Renal pelvis (tissue), 4 donors: ENCODE results near the gene PRG2. TPM values are rescaled to one million over a fixed set of nuclear protein-coding genes. Genes with fewer than 3 reads are reported as not detected.

ENCODE experiments used
- DNase-seq: peaks from one replicate; pipeline ENCODE4 v3.0.0-alpha.2; 2013
- polyA plus RNA-seq, 3 donors: library from polyadenylated mRNA; unstranded; fragments of 120-200 nt; gene quantifications; one replicate each; pipeline ENCODE4 v1.2.1, GENCODE V29; 2013; ENCODE audit not compliant: insufficient read length in 3 of 3

Gene PRG2
- polyA plus RNA-seq, 3 donors = 0.59 to 1.5 (median 0.88) TPM

DNA sequence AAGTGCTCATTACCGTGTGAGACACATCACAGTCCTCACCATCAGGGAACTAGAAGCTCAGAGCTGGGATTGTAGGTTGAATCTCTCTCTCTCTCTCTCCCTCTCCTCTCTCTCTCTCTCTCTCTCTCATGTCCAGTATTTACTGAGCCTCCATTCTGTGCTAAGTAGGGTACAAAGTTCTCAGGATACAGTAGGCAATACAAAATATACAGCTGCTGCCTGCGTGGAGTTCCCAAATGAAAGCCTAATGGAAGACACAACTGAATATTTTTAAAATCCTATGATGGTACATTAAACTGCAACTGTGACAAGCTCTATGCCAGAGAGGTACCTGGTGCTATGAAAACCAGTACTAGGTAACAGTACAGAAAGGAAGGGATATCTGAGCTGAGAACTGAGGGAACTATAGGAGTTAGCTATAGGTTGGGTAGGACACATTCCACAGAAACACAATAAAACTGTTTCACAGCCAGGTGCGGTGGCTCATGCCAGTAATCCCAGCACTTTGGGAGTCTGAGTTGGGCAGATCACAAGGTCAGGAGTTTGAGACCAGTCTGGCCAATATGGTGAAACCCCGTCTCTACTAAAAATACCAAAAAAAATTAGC lies 9.6 kb upstream of the PRG2 start:
- no peak for DNase-seq

DNA sequence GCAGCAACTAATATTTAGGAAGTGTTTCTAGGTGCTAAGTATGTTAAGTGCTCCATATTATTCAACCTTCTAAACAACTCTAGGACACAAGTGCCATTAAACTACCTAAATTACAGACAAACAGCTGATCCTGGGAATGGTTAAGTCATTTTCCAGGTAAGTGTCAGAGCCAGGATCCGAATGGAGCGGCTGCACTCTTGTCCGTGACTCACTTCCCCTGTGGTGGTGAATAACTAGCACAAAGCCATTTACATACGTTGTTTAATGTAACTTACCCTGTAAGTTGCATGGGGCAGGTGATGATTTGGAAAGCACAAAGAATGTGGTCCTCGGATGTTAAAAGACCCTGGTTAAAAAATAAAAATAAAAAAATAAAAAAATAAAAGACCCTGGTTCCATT lies 8.8 kb upstream of the PRG2 start:
- DNase-seq = no peak

DNA sequence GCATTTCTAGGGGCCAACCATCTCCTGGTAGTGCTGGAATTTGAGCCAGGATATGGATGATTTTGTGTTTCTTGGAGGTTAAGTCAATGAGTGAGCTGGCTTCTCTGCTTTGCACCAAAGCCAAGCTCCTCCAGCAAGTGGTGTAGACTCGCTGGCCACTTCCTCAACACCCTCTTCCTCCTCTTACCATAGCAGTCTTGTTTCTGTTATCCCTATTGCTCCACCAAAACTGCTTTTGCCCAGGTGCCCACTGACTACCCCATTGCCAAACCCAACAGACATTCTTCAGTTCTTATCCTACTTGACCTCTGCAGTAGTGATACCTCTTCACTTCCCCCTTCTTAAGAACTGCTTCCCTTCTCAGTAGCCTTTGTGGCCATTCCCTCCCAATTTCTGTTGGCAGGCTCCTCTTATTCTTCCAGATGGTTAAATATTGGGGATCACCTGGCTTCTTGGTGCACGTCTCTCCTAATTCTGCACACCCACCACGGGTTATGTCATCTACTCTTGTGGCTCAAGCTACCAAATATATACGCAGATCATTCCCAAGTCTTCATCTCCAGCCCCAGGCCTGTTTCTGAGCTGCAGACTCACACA lies 7.0 kb upstream of the PRG2 start:
- DNase-seq = no peak

DNA sequence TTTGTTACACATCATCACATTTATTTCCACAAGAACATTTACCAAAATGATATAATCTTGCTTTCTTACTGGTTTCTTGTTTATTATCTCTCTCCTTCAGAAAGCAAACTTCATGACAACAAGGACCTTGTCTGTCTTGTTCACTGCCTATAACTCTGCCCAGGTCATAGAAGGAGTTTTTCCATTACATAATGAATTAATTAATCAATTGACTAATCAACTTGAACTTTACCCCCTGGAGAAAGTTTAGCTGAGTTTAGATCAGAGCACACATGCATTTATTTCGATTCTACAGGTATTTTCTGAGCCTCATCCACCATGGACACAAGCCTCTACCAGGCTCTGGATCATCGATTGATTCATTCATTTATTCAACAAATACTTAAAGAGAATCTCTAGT lies 6.3 kb upstream of the PRG2 start:
- DNase-seq = no peak

DNA sequence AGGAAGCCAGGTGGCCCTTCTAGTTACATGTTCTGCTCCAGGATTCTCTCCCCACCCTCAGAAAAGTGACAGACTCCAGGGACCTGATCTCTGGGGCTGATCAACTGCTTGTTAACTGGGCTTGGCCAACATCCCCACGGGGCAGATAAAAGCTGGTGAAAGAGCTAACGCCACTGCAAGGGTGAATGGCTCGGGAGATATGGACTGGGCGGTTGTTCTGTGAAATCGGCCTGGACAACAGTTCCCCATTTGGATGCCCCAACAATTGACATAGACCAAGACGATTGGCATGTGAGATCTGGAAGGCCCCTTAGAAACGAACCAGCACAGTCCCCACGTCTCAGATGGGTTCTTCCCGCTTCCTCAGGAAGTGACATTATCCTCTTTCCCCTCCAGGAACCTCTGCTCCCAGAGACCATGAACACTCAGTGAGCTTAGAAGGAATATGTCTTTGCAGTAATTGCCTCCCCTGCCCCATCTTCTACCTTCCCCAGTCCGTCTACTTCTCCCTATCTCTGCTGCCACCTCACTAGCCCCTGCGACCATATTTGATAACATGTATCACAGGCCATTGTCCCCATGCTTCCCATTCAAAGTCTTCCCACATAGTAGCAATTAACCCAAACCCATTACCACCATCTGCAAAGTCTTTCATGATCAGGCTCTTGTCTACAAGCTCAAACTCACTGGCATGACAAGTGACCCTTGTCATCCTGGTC lies 5.6 kb upstream of the PRG2 start:
- DNase-seq = no peak

DNA sequence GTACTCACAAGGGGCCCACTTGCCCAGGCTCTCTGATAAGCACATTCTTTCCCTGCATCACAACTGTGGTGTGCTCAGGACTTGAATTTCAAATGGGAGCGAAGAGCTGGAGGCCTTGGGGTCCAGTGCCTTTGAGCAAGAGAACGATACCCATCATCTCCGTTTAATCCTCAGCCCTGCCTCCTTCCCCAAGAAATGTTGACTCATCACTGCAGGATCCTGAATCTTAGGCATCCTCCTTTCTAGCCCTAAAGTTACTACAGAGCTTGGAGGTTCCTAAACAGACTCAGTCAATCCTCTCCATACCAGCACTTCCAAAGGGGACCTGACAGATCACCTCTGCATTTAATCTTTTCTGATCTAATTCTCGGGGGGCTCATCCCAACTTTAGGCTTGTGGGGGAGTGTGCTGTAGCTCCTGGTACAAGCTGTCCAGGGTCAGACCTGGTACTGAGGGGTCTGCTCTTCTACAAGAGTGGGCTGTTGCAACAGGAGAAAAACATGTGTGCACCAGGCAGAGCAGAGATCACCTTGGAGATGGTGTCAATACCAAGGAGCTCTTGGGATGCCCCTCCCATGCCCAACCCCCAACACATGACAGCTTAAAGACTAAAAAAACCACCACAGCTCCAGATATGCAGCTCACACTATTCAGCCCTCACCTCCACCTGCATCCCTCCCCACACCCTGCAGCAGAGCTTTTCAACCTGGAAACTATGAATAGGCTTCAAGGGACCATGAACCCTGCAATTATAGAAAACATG lies 3.9 kb upstream of the PRG2 start:
- DNase-seq = no peak

DNA sequence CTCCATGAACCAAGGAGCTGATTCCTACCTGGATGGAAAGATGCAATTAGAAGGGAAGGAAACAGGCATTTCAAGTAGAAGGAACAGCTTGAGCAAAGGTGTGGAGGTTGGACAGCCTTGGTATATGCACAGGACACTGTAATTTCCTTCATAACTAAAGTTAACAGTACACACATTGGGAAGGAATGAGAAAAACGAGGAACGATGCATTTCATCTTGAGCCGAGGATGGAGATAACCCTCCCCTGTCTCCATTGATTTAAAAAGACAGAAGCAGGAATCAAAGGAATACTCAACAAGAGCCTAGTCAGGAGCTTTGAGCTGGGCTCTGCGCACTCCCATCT lies 2.3 kb upstream of the PRG2 start:
- DNase-seq = no peak

DNA sequence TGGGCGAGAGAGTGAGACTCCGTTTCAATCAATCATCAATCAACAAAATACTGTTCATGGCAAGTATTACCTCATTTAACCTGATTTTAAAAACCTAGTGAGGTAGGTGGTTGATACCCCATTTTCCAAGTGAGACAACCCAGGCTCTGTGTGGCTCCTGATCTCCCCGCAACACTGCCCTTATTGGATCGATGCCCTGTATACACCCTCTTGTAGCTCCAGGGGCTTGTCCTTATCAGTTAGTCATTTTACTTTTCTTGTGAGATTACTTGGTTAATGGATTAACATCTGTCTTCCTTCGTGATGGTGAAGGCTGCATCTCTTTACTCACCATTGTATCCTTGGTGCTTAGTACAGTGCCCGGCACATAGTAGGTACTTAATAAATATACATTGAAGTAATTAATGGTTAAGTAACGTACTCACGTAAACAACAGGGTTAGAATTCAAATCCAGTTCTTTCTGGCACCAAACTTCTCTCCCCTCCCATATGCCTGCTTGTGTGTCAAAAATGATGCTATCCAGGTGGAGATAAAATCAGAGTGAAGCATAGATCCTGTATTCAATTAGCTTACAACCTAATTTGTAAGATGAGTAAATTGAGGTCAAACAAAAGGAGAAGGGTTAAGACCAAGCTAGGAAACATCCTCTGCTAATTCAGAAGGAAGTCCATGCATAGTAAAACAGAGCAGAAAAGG lies 1.8 kb upstream of the PRG2 start:
- no peak for DNase-seq

DNA sequence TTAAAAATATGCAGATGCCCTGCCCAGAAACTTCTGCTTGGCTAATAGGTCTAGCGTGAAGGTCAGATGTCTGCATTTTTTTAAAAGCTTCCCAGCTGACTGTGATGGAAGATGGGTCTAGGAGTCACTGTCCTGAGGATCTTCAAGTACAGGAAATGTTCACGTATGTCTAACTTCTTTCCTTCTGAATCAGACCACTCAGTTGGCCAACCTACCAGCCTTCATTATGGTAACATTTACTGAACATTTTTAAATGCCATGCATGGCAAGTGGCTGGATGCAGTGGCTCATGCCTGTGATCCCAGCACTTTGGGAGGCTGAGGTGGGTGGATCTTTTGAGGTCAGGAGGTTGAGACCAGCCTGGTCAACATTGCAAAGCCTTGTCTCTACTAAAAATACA lies 1.1 kb upstream of the PRG2 start:
- no peak for DNase-seq

DNA sequence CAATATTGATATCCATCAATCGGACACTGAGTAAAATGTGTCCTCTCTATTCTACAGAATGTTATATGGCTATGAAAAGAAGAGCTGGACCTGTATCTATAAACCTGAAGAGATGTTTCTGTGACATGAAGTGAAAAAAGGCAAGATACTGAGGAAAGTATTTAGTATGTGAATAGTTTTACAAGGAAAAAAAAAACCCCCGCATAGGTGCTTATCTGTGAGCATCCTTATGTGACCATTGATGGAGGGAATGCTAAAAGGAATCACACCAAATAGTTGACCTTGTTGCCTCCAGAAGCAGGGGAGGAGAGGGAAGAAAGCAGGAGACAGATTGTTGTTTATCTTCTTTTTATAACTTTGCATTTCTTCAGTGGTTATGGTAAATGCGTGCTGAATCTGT lies 661 bp upstream of the PRG2 start:
- DNase-seq = no peak

DNA sequence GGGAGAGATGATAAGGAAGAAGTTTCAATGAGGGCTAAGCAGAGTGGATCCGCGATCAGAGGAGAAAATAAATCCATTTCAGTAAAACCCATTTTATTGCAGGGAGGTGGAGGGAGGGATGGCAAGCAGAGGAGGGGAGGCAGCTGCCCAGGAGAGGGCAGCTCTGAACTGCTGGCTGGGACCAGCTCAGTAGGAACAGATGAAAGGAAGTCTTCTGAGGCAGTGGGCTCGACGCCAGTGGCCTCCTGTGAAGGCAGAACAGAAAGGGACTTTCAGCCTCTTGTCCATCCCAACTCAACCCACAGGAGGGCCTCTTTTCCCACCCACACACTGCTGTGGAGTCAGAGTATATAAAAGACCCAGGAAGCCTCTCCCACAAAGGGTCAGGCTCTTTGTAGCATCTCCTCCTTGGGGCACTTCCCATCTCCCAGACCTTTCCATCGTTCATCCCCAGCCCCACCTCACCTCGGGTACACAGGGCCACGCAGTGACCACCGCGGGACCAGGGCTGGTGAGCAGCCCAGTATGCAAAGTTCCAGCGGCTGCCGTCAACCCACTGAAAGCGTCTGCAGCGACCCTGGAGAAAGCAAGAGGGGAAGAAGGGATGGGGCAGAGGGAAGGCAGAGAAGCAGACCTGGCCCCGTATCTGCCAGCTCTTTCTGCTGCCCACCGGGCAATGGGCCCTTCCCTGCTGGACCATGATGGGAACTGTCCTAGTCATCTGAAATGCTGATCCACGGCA lies 3.0 kb downstream of the PRG2 start:
- DNase-seq = no peak

DNA sequence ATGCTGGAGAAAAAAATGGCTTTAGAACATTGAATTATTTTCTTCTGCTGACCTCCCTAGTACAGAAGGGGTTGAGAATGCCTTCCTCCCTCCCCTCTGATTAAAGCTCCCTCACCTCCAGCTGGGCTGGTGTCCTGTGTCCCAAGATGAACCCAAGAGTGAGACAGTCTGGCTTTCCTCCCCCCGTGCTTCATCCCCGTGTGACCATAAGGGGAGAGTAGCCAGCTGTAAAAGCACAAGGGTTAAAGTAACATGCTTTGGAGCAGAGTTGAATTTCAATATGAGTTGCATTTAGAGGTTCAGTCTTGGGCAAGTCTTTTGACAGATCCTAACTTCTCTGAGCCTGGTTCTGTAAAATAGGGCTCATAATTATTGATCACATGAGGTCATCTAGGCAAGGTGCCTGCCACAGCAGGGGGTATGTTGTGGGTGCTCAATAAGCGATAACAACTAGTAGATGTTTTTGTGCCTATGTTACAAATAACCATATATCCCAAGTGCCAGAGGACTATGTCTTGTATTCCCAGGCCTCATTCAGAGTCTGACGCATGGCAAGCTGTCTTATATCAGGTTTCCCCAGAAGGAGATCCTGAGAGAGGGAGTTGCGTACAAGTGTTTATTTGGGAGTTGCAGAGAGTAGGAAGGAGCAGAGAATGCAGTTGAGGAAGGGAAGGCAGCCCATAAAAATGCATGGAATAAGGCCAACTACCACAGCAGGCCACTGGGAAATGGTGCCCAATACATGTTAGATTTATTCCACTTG lies 4.1 kb downstream of the PRG2 start:
- peak; percentile 51 for DNase-seq

DNA sequence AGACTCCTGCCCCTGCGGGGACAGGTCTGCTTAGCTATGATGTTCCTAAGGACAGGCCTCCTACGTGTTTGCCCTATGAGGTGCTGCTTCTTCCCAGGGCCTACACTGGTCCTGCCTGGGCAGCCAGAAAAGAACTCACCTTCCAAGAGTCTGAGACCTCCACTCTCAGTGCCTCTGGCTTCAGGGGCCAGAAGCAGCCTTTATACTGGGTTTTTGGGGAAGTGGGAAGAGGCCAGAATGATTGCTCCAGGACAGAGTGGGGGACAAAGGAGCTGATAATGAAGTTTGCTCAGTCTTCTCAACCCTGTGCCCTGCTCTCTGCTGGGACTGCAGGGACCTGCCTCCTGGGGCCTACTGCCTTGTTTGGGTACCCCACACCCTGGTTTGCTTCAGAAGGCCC lies 9.5 kb downstream of the PRG2 start, which contains the start of gene PRG3:
Gene PRG3 (minus strand): TSS at position 176 of the 400 bp plus-strand sequence. CDS start 442 bp downstream, outside the sequence.
- no peak for DNase-seq

DNA sequence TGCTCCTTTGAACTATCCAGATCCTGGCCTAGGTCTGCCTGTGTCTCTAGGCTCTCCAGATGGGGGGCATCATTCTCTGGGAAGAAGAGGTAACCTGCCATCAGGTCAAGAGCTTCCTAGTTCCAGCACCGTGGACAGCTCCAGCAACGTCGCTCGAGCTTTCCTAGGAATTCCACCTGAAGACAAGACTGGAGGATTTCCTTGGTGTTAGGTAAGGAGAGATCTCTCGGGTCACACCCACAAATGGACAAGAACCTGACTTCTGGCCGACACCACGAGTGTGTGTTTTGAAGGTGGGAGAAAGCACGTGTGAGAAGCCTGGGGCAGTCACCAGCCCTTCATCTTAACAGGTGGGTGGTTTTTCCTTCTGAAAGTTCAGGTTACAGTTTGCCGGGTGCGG lies 10.7 kb downstream of the PRG2 start:
- DNase-seq = peak; percentile 52

DNA sequence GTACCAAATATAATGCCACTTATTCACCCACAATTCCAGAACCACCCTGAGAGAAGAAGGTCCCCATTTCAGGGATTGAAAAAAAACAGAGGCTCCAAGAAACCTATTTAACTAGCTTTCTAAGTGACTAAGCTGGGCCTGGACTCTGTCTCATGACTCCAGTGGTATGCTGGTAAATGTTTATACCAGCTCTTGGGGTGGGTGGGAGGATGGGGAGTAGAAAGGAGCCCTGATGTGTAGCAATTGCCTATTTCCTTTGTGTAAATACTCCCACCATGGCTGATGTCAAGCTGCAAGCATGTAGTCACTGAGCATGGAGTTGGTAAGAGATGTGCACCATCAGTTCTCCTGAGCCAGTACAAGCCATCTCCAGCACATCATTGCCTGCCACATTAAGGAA lies 12.3 kb downstream of the PRG2 start:
- no peak for DNase-seq

DNA sequence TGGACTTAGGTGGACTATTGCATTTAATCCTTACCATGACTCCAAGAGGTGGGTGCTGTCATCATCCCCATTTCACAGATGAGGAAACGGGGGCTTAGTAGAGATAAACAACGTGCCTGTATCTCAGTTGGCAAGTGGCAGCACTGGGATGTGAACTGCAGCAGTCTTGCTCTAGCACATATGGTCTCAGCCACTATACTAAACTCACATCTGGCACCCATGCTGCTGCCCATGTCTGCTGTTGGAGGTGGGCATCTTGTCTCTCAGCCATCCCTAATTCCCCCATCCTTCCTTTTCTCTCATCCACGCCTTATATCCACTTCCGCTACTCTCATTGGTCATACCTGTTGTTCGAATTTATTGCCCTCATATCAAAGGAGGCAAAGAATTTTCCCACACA lies 13.3 kb downstream of the PRG2 start:
- DNase-seq = no peak

DNA sequence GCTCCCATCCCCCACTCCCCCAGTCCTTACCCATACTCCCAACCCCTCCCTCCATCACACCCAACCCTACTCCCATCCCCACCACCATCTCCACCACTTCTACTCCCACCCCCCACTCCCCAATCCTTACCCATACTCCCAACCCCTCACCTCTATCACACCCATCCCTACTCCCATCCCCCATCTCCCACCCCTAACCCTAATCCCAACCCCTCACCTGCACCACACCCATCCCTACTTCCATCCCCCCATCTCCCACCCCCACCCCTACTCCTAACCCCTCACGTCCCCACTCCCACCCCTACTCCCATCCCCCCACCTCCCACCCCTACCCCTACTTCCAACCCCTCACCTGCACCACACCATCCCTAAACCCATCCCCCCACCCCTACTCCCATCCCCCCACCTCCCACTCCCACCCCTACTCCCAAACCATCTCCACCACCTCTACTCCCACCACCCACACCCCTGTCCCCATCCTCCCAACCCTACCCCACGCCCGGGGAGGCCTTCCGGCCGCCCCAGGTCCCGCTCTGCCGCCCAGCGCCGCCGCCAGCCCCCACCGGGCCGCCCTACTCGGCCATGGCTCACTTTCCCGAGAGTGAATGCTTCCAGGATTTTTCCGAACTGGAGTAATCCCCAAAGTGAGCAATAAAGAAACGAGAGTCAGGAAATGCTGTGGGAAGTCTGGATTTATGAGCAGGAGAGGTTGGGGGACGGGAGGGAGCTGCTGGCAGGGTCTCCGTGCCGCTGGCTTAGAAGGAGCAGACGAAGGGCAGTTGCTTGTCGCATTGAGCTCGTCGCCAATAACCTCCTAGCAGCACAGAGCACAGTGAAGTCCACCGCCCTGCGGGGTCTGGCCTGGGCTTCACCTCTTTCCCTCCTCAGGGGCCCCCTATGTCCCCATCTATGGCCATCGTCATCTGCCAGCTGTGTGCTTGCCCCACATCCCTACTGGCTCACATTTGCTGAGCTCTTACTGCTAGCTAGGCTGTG lies 14.1 kb downstream of the PRG2 start:
- no peak for DNase-seq

DNA sequence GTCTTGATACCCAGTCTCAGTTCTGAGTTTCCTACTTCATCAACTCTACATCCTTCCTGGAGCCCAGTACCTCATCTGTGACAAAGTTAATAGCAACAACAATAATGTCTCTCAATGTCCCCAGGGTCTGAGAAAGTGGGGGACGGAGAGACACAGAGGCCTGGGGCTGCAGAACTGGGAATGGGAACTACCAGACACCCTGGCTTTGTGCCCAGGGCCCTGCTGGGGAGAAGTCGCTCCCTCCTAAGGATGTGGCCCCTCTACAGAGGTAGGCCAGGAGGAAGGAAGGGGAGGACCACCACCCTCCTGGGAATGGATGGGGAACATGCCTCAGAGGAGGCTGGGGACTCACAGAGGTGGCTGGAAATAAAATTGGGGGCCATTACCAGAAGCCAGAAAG lies 15.0 kb downstream of the PRG2 start:
- DNase-seq = no peak

DNA sequence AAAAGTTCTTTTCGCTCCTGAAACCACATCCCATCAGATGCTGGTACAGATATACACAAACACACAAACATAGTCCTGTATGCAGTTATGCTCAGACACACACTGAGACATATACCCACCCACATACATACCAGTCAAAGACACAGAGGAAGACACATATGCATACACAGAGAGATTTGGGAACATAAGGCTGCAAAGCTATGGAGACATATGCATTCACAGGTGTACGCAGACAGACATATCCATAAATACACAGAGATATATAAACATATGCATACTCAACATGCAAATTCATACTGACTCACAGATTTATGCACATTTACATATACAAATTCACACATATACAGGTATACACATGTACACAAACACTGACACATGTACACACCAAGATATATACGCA lies 15.5 kb downstream of the PRG2 start:
- no peak for DNase-seq
